Osteoblast (primary cell): Measurements from ENCODE around the gene ADGRA3. TPM values are rescaled to one million over a fixed set of nuclear protein-coding genes. Genes with fewer than 3 reads are reported as not detected.

Experiments
- DNase-seq: peaks from one replicate; pipeline ENCODE4 v3.0.0; 2011; ENCODE audit warnings: low spot score, mixed read lengths; ENCODE audit not compliant: insufficient read length; ENCODE audit errors: missing footprints
- H2AFZ ChIP-seq: 2 replicates; pipeline ENCODE4 v1.6.0; 2011; ENCODE audit warnings: mild to moderate bottlenecking, low read length
- H3K27ac ChIP-seq: 2 replicates; pipeline ENCODE4 v1.5.1; 2011; ENCODE audit warnings: mild to moderate bottlenecking, low read depth, low read length, moderate library complexity
- H3K27me3 ChIP-seq: 2 replicates; pipeline ENCODE4 v1.6.0; 2012; ENCODE audit warnings: mild to moderate bottlenecking, control low read depth, inconsistent platforms, low read length, moderate library complexity; ENCODE audit not compliant: insufficient read depth
- H3K36me3 ChIP-seq: 2 replicates; pipeline ENCODE4 v1.5.1; 2011; ENCODE audit warnings: mild to moderate bottlenecking, low read length, control low read depth, moderate library complexity; ENCODE audit not compliant: insufficient read depth
- H3K4me1 ChIP-seq: 2 replicates; pipeline ENCODE4 v1.5.1; 2011; ENCODE audit warnings: mild to moderate bottlenecking, low read length, control low read depth, moderate library complexity; ENCODE audit not compliant: insufficient read depth
- H3K4me2 ChIP-seq: 2 replicates; pipeline ENCODE4 v1.6.0; 2011; ENCODE audit warnings: mild to moderate bottlenecking, low read length; ENCODE audit not compliant: insufficient read depth
- H3K4me3 ChIP-seq: fragments of 200-600 bp; sonication (generic); 3 replicates; pipeline ENCODE4 v1.5.1; 2012; ENCODE audit warnings: mild to moderate bottlenecking, low read length, inconsistent platforms; ENCODE audit not compliant: insufficient read depth
- H3K79me2 ChIP-seq: 2 replicates; pipeline ENCODE4 v1.6.0; 2012; ENCODE audit warnings: mild to moderate bottlenecking, low read length, control low read depth, inconsistent platforms; ENCODE audit not compliant: insufficient read depth
- H3K9me3 ChIP-seq: 2 replicates; pipeline ENCODE4 v1.5.1; 2011; ENCODE audit warnings: low read depth, low read length, control low read depth
- H4K20me1 ChIP-seq: 2 replicates; pipeline ENCODE4 v1.6.0; 2012; ENCODE audit warnings: mild to moderate bottlenecking, low read length, control low read depth; ENCODE audit not compliant: insufficient read depth
- total RNA-seq: library from RNA; depleted of rRNA; stranded (reverse); fragments of >200 nt; gene quantifications from 2 replicates; pipeline ENCODE4 v1.2.3, GENCODE V29; 2012
- TF ChIP-seq, protein P1 (sequence below): IDR thresholded peaks from 2 replicates; pipeline ENCODE4 v1.5.1; 2011; ENCODE audit warnings: mild to moderate bottlenecking, low read depth, low read length, moderate library complexity; ENCODE audit errors: extremely low read depth

ADGRA3 gene
- total RNA-seq, 1 donor = 25.3 TPM

DNA sequence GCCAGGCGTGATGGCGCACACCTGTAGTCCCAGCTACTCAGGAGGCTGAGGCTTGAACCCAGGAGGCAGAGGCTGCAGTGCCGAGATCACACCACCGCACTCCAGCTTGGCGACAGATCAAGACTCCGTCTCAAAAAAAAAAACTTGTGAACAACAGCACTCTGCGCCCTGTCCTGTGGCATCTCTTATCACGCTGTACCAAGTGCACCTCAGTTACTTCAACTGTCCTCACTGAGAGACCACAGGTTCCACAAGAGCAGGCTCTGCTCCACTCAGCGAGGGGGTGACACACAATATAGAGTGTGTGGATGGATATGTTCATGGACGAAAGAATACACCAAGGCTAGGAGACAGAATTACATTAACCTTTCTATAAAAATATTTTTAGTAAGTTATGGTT is 49.3 kb downstream of the ADGRA3 start:
- Histone ChIP-seq H3K4me1 (no peaks in the 10 kb centered on the region), H3K79me2 (no peaks in the 10 kb centered on the region), H3K36me3 (no peaks in the 10 kb centered on the region), H3K27ac (no peak overlapping the region), H3K27me3 (no peaks in the 10 kb centered on the region), H3K9me3 (no peaks in the 10 kb centered on the region), H2AFZ (no peak overlapping the region), H4K20me1 (no peaks in the 10 kb centered on the region), H3K4me2 (no peak overlapping the region), H3K4me3 (no peak overlapping the region)
- no peak for DNase-seq
- TF ChIP-seq, protein P1, sequence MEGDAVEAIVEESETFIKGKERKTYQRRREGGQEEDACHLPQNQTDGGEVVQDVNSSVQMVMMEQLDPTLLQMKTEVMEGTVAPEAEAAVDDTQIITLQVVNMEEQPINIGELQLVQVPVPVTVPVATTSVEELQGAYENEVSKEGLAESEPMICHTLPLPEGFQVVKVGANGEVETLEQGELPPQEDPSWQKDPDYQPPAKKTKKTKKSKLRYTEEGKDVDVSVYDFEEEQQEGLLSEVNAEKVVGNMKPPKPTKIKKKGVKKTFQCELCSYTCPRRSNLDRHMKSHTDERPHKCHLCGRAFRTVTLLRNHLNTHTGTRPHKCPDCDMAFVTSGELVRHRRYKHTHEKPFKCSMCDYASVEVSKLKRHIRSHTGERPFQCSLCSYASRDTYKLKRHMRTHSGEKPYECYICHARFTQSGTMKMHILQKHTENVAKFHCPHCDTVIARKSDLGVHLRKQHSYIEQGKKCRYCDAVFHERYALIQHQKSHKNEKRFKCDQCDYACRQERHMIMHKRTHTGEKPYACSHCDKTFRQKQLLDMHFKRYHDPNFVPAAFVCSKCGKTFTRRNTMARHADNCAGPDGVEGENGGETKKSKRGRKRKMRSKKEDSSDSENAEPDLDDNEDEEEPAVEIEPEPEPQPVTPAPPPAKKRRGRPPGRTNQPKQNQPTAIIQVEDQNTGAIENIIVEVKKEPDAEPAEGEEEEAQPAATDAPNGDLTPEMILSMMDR = no peak

DNA sequence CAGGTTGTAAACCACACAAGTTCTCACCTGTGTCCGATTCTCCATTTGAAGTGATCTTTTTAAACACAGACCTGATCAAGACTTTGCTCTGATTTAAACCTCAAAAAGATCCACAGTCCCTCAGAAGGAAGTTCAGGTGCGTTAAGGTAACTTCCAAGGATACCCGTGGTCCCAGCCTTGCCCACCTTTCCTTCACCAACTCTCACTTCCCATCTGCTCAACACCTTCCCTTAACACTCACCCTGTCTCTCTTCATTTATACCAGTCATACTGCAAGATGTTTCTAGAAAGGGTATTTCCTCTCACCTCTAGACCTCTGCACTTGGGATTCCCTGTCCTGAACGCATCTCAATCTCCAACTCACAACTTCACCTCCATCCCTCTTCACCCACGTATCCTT is 49.9 kb downstream of the ADGRA3 start:
- Histone ChIP-seq H3K27me3 (no peaks in the 10 kb centered on the region), H4K20me1 (no peaks in the 10 kb centered on the region), H3K27ac (no peak overlapping the region), H3K4me3 (no peak overlapping the region), H2AFZ (no peak overlapping the region), H3K9me3 (no peaks in the 10 kb centered on the region), H3K4me1 (no peaks in the 10 kb centered on the region), H3K36me3 (no peaks in the 10 kb centered on the region), H3K4me2 (no peak overlapping the region), H3K79me2 (no peaks in the 10 kb centered on the region)
- no peak for DNase-seq
- TF ChIP-seq, protein P1 = no peak

DNA sequence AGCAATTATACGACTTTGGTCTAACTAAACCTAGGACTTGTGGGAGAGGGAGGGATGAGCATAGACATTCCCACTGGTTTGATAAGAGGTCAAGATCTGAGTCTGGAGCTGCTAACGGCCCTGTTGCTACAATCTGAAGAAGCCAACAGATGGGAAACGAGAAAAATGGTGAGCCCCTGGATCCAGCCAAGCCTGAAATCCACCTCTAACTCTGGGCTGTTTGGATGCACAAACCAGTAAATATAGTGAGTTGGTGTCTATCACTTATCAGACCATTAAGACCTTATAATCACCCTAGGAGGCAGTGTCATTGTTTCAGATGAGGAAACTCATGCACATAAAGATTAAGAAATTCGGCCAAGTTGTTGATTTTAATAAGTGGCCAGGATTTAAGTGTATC is 50.5 kb downstream of the ADGRA3 start:
- H3K79me2 ChIP-seq = no peaks in the 10 kb centered on the region
- H3K4me2 ChIP-seq = no peak overlapping the region
- no peak overlapping the region for H2AFZ ChIP-seq
- no peak overlapping the region for H3K27ac ChIP-seq
- no peak for DNase-seq
- no peaks in the 10 kb centered on the region for H3K4me1 ChIP-seq
- no peaks in the 10 kb centered on the region for H3K9me3 ChIP-seq
- H3K27me3 ChIP-seq = no peaks in the 10 kb centered on the region
- no peaks in the 10 kb centered on the region for H3K36me3 ChIP-seq
- no peak overlapping the region for H3K4me3 ChIP-seq
- TF ChIP-seq, protein P1 = no peak
- H4K20me1 ChIP-seq = no peaks in the 10 kb centered on the region

DNA sequence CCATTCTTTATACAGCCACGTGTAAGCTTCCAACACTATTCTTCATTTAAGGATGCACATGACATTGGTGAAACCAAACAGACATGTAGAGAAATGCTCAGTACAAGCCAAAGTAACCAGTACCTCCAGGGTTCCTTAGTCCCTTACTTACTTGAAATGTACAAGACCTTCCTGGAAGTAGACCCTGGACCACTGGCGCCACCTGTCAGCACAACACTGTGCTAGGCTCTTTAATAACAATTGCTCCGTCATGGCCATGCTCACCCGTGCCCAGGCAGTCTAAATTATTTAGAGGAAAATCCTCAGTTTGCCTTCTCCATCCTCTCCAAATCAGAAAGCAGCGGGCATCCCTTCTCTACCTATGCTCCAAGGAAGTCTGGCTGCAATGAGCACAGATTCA is 52.7 kb downstream of the ADGRA3 start:
- no peaks in the 10 kb centered on the region for H3K79me2 ChIP-seq
- H3K9me3 ChIP-seq = no peaks in the 10 kb centered on the region
- H3K27ac ChIP-seq = no peak overlapping the region
- no peaks in the 10 kb centered on the region for H3K27me3 ChIP-seq
- H3K4me3 ChIP-seq = no peak overlapping the region
- DNase-seq = no peak
- H3K4me2 ChIP-seq = no peak overlapping the region
- no peaks in the 10 kb centered on the region for H3K4me1 ChIP-seq
- TF ChIP-seq, protein P1 = no peak
- no peak overlapping the region for H2AFZ ChIP-seq
- no peaks in the 10 kb centered on the region for H4K20me1 ChIP-seq
- no peaks in the 10 kb centered on the region for H3K36me3 ChIP-seq
